ENCODE results near the gene TRPM4.

The TRPM4 gene

DNA sequence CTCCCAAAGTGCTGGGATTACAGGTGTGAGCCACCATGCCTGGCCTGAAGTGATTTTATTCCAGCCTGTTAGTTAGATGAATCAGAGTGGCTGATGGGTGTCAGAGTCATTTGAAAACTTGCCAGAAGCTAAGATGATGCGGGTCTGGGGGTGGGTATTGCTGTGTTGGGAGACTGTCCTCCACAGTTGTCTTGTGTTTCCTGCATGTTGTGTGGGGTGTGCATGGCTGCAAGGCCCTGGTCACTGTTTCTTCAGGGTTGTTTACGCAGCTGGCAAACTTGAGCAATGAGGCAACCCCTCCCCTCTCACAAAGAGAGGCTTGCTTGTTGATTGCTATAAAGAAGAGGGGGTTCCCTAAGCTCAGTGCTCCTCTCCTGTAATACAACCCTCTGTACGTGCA lies 71.8 kb downstream of the TRPM4 start:
- in situ Hi-C loops (cut with HindIII; ENCODE audit: low sequenced_read_pairs) = no loop called here
- no peak overlapping the region for H3K4me3 ChIP-seq (ENCODE audit: low read depth, low read length)
- no peak for TF ChIP-seq CTCF (IDR thresholded peaks at IDR 0.05; ENCODE audit: low read depth, low read length)
- no peak for DNase-seq (ENCODE audit: low read depth, low spot score)

GRCh38 chr19:49231389-49231788 lies 73.8 kb downstream of the TRPM4 start:
- in situ Hi-C loops (cut with HindIII; ENCODE audit: low sequenced_read_pairs) = no loop called here
- H3K4me3 ChIP-seq (ENCODE audit: low read depth, low read length) = no peak overlapping the region
- no peak for DNase-seq (ENCODE audit: low read depth, low spot score)
- TF ChIP-seq CTCF (IDR thresholded peaks at IDR 0.05; ENCODE audit: low read depth, low read length) = no peak

GRCh38 chr19:49231804-49232203 lies 74.2 kb downstream of the TRPM4 start:
- DNase-seq (ENCODE audit: low read depth, low spot score) = no peak
- H3K4me3 ChIP-seq (ENCODE audit: low read depth, low read length) = no peak overlapping the region
- TF ChIP-seq CTCF (IDR thresholded peaks at IDR 0.05; ENCODE audit: low read depth, low read length) = no peak
- in situ Hi-C loops (cut with HindIII; ENCODE audit: low sequenced_read_pairs) = no loop called here

DNA sequence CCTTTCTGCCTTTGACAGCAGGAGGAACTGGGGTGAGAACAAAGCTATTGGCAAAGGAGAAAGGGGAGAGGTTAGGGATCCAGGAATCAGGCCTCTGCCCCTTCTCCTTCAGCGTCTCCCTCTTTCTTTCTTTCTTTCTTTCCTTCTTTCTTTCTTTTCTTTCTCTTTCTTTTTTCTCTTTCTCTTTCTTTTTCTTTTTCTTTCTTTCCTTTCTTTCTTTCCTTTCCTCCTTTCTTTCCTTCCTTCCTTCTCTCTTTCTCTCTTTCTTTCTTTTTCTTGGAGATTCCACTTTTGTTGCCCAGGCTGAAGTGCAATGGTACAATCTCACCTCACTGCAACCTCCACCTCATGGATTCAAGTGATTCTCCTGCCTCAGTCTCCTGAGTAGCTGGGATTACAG lies 75.6 kb downstream of the TRPM4 start:
- no peak overlapping the region for H3K4me3 ChIP-seq (ENCODE audit: low read depth, low read length)
- no peak for TF ChIP-seq CTCF (IDR thresholded peaks at IDR 0.05; ENCODE audit: low read depth, low read length)
- DNase-seq (ENCODE audit: low read depth, low spot score) = no peak
- in situ Hi-C loops (cut with HindIII; ENCODE audit: low sequenced_read_pairs) = no loop called here

- H3K4me3 ChIP-seq (ENCODE audit: low read depth, low read length) = no peak overlapping the region
- DNase-seq (ENCODE audit: low read depth, low spot score) = no peak
- no peak for TF ChIP-seq CTCF (IDR thresholded peaks at IDR 0.05; ENCODE audit: low read depth, low read length)
- in situ Hi-C loops (cut with HindIII; ENCODE audit: low sequenced_read_pairs) = no loop called here
Observed at GRCh38 chr19:49241769-49242168, 84.2 kb downstream of the TRPM4 start.

- in situ Hi-C loops (cut with HindIII; ENCODE audit: low sequenced_read_pairs) = no loop called here
- TF ChIP-seq CTCF (IDR thresholded peaks at IDR 0.05; ENCODE audit: low read depth, low read length) = no peak
- H3K4me3 ChIP-seq (ENCODE audit: low read depth, low read length) = no peak overlapping the region
Observed at GRCh38 chr19:49243129-49243528, 85.5 kb downstream of the TRPM4 start.

GRCh38 chr19:49243726-49244125 lies 86.1 kb downstream of the TRPM4 start:
- no peak for DNase-seq (ENCODE audit: low read depth, low spot score)
- no peak for TF ChIP-seq CTCF (IDR thresholded peaks at IDR 0.05; ENCODE audit: low read depth, low read length)
- in situ Hi-C loops (cut with HindIII; ENCODE audit: low sequenced_read_pairs) = no loop called here

More at GRCh38 chr19:49243129-49243528, 85.5 kb downstream of the TRPM4 start:
- no peak for DNase-seq (ENCODE audit: low read depth, low spot score)

More at GRCh38 chr19:49243726-49244125, 86.1 kb downstream of the TRPM4 start:
- H3K4me3 ChIP-seq (ENCODE audit: low read depth, low read length) = no peak overlapping the region
